Right lobe of liver (tissue), 6 donors: ENCODE results near the gene SRP9. TPM values are rescaled to one million over a fixed set of nuclear protein-coding genes. Genes with fewer than 3 reads are reported as not detected.

Experiments
- ATAC-seq, 4 donors: fragments of 200-7000 bp; cut with Tn5 transposase; one replicate each; pipeline ENCODE4 v1.9.1; 2020; ENCODE audit warnings: mild to moderate bottlenecking in 4 of 4, moderate library complexity in 4 of 4
- DNase-seq, 3 donors: peaks; one replicate each; pipeline ENCODE4 v3.0.0-alpha.2; 2020
- H3K27ac ChIP-seq, 3 donors: fragments of 200-600 bp; one replicate each; pipeline ENCODE4 v1.8.0; 2022
- H3K27me3 ChIP-seq, 2 donors: fragments of 200-600 bp; one replicate each; pipeline ENCODE4 v1.8.0; 2022
- H3K36me3 ChIP-seq, 4 donors: fragments of 200-600 bp; sonication (generic) in 1 of 4; one replicate each; pipeline versions ENCODE4 v1.5.1 to v1.8.0; 2017 to 2022; ENCODE audit warnings: control low read depth in 1 of 4
- H3K4me1 ChIP-seq, 4 donors: fragments of 200-600 bp; sonication (generic) in 1 of 4; one replicate each; pipeline versions ENCODE4 v1.5.1 to v1.8.0; 2017 to 2022; ENCODE audit warnings: control low read depth in 1 of 4
- H3K4me3 ChIP-seq, 3 donors: fragments of 200-600 bp; one replicate each; pipeline ENCODE4 v1.8.0; 2022
- H3K9me3 ChIP-seq, 4 donors: fragments of 200-600 bp; sonication (generic) in 1 of 4; one replicate each; pipeline versions ENCODE4 v1.5.1 to v1.8.0; 2017 to 2022; ENCODE audit warnings: control low read depth in 1 of 4
- CTCF ChIP-seq, 4 donors: fragments of 200-600 bp in 3 of 4; fragments of 450-650 bp in 1 of 4; IDR thresholded peaks; one replicate each; pipeline versions ENCODE4 v1.5.1 to v1.8.0; 2016 to 2022; ENCODE audit warnings: antibody characterized with exemption in 4 of 4, mild to moderate bottlenecking in 2 of 4
- POLR2A ChIP-seq: fragments of 450-650 bp; IDR thresholded peaks from one replicate; pipeline ENCODE4 v1.6.1; 2017; ENCODE audit warnings: antibody characterized with exemption, mild to moderate bottlenecking
- WGBS: methylation state at CpG from one replicate; pipeline ENCODE4 v1.1.6; 2018; ENCODE audit warnings: low coverage, low lambda C conversion rate; ENCODE audit not compliant: insufficient coverage; ENCODE audit errors: missing lambda C conversion rate; 5-methylcytosine and 5-hydroxymethylcytosine counted together
- intact Hi-C, 2 donors: fragments of 100-400 bp; cut with DNase I; formaldehyde crosslinking; loops; one replicate each; pipeline versions ENCODE4 v1.11.2 to v1.14.1; 2022
- small RNA-seq, 2 experiments: library from RNA; depleted of rRNA; stranded (forward); fragments of <200 nt; gene quantifications; one replicate each; pipeline ENCODE3, GENCODE V24; 2016
- total RNA-seq, 6 experiments: library from RNA; depleted of rRNA in 2 of 6; stranded (reverse); fragments of >200 nt in 2 of 6; fragmentation: NEBNext Ultra II Directional in 3 of 6; extraction: Animal tissue kit (Norgen Biotek cat#: 25700) in 3 of 6; gene quantifications; one replicate each; pipeline versions ENCODE4 v1.1.0 to v1.2.4, GENCODE V29; 2016 to 2023
- donor health status: DM: no; HTN: yes; CAD: no.
- donor health status: DM: no; HTN: no; CAD: no.
- donor health status: DM: no; HTN: no; CAD: no.
- donor health status: DM: no; HTN: yes; CAD: no.
- donor health status: DM: no; HTN: yes; CAD: no.

The SRP9 gene
- total RNA-seq, 6 experiments from 2014 or later, result 132 to 150 (median 141) TPM

GRCh38 chr1:225838793-225839192 lies 61.2 kb downstream of the SRP9 start:
- WGBS, result 60% methylated on average over 5 of the region's 14 CpGs
- ATAC-seq, result peak in 1 of 4 donors; percentile 2
- peaks cover 0 to 30% (median 3%) of the 10 kb centered on the region in 4 donors for H3K4me1 ChIP-seq
- DNase-seq, result peak in 1 of 3 donors; percentile 47
- TF ChIP-seq CTCF (IDR thresholded peaks at IDR 0.05), result no peak
- TF ChIP-seq POLR2A, result no peak
- no peak overlapping the region for H3K4me3 ChIP-seq
- H3K27me3 ChIP-seq, result no peaks in the 10 kb centered on the region
- H3K36me3 ChIP-seq, result peaks cover 3 to 99% (median 49%) of the 10 kb centered on the region in 4 donors
- intact Hi-C loops, result no loop called here
- no peaks in the 10 kb centered on the region for H3K9me3 ChIP-seq
- H3K27ac ChIP-seq, result no peak overlapping the region

Small RNAs within 50 kb of the gene (small RNA-seq; reads per million reads assigned to genes)
- gene RNU6-1304P, result 0 reads per million in 2 experiments

Other genes starting within 250 kb of the SRP9 start
- gene ENAH, start 124.7 kb upstream of the SRP9 start, total RNA-seq, result 10 to 100 TPM in 5 of 6 experiments, 1 to 10 TPM in 1; 9.0 to 33.2 (median 20.8) TPM
- 1,000 to 10,000 TPM in 3 of 6 experiments, 100 to 1,000 TPM in 3; 331 to 4,402 (median 1,032) TPM for gene EPHX1, start 32.3 kb downstream of the SRP9 start, total RNA-seq
- gene TMEM63A, start 104.6 kb downstream of the SRP9 start, total RNA-seq, result 10 to 100 TPM; 32.1 to 81.5 (median 44.9) TPM
- 1 to 10 TPM in 1 of 6 experiments, under 1 TPM in 3, not detected in 2; 0.29 to 1.1 (median 0.54) TPM for gene LEFTY1, start 111.3 kb downstream of the SRP9 start, total RNA-seq
- gene PYCR2, start 146.4 kb downstream of the SRP9 start, total RNA-seq, result 10 to 100 TPM; 20.0 to 42.6 (median 24.9) TPM
- under 1 TPM in 1 of 6 experiments, not detected in 5; 0.31 TPM for gene LEFTY2, start 163.4 kb downstream of the SRP9 start, total RNA-seq
- 10 to 100 TPM in 1 of 6 experiments, 1 to 10 TPM in 5; 7.1 to 10.9 (median 8.6) TPM for gene SDE2, start 221.5 kb downstream of the SRP9 start, total RNA-seq